Right lobe of liver (tissue), 6 donors: ENCODE results near the gene TJP1. TPM values are rescaled to one million over a fixed set of nuclear protein-coding genes. Genes with fewer than 3 reads are reported as not detected.
A peak's percentile ranks its signal among the peaks of the same experiment; 100 is the strongest.
"Not testable (repeated sequence)": the region's sequence is repeated elsewhere in the genome, so short reads cannot be mapped to it uniquely, and the experiment has no call there.

Source experiments
- ATAC-seq, 4 donors: fragments of 200-7000 bp; cut with Tn5 transposase; one replicate each; pipeline ENCODE4 v1.9.1; 2020; ENCODE audit warnings: mild to moderate bottlenecking in 4 of 4, moderate library complexity in 4 of 4
- DNase-seq, 3 donors: peaks; one replicate each; pipeline ENCODE4 v3.0.0-alpha.2; 2020
- H3K27ac ChIP-seq, 3 donors: fragments of 200-600 bp; one replicate each; pipeline ENCODE4 v1.8.0; 2022
- H3K27me3 ChIP-seq, 2 donors: fragments of 200-600 bp; one replicate each; pipeline ENCODE4 v1.8.0; 2022
- H3K36me3 ChIP-seq, 4 donors: fragments of 200-600 bp; sonication (generic) in 1 of 4; one replicate each; pipeline versions ENCODE4 v1.5.1 to v1.8.0; 2017 to 2022; ENCODE audit warnings: control low read depth in 1 of 4
- H3K4me1 ChIP-seq, 4 donors: fragments of 200-600 bp; sonication (generic) in 1 of 4; one replicate each; pipeline versions ENCODE4 v1.5.1 to v1.8.0; 2017 to 2022; ENCODE audit warnings: control low read depth in 1 of 4
- H3K4me3 ChIP-seq, 3 donors: fragments of 200-600 bp; one replicate each; pipeline ENCODE4 v1.8.0; 2022
- H3K9me3 ChIP-seq, 4 donors: fragments of 200-600 bp; sonication (generic) in 1 of 4; one replicate each; pipeline versions ENCODE4 v1.5.1 to v1.8.0; 2017 to 2022; ENCODE audit warnings: control low read depth in 1 of 4
- CTCF ChIP-seq, 4 donors: fragments of 200-600 bp in 3 of 4; fragments of 450-650 bp in 1 of 4; IDR thresholded peaks; one replicate each; pipeline versions ENCODE4 v1.5.1 to v1.8.0; 2016 to 2022; ENCODE audit warnings: antibody characterized with exemption in 4 of 4, mild to moderate bottlenecking in 2 of 4
- POLR2A ChIP-seq: fragments of 450-650 bp; IDR thresholded peaks from one replicate; pipeline ENCODE4 v1.6.1; 2017; ENCODE audit warnings: antibody characterized with exemption, mild to moderate bottlenecking
- WGBS: methylation state at CpG from one replicate; pipeline ENCODE4 v1.1.6; 2018; ENCODE audit warnings: low coverage, low lambda C conversion rate; ENCODE audit not compliant: insufficient coverage; ENCODE audit errors: missing lambda C conversion rate; 5-methylcytosine and 5-hydroxymethylcytosine counted together
- intact Hi-C, 2 donors: fragments of 100-400 bp; cut with DNase I; formaldehyde crosslinking; loops; one replicate each; pipeline versions ENCODE4 v1.11.2 to v1.14.1; 2022
- total RNA-seq, 6 experiments: library from RNA; depleted of rRNA in 2 of 6; stranded (reverse); fragments of >200 nt in 2 of 6; fragmentation: NEBNext Ultra II Directional in 3 of 6; extraction: Animal tissue kit (Norgen Biotek cat#: 25700) in 3 of 6; gene quantifications; one replicate each; pipeline versions ENCODE4 v1.1.0 to v1.2.4, GENCODE V29; 2016 to 2023
- donor health status: DM: no; HTN: yes; CAD: no.
- donor health status: DM: no; HTN: no; CAD: no.
- donor health status: DM: no; HTN: no; CAD: no.
- donor health status: DM: no; HTN: yes; CAD: no.
- donor health status: DM: no; HTN: yes; CAD: no.

Gene TJP1
- total RNA-seq, 6 experiments from 2014 or later = 22.5 to 57.3 (median 35.9) TPM

DNA sequence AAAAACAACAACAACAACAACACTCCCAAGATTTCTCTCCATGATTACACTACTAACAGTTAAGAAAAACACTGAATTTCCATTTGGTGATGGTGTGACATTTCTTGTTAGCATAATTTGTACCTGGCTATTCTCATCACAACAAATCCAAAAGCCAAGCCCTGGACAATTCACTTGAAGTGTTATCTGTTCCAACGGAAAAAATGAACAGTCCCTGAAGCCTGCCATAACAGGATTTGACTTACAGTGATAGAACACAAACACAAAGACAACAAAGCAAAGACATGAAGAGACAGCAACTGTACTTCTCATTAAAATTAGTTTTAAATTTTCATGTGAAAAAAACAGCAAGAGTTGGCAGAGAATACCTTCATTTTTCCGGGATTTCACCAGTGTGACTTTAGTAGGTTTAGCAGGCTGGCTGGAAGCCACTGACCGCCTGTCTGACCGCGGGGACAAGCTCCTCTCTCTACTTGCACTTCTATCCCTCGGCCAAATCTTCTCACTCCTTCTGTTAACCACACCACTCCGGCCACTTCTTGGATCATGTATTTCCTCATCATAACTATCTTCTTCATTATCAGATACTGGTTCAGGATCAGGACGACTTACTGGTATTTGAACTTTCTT lies 56.3 kb downstream of the TJP1 start:
- 17% methylated on average over 8 of the region's 8 CpGs for WGBS
- peaks cover 0 to 37% (median 8%) of the 10 kb centered on the region in 4 donors for H3K4me1 ChIP-seq
- H3K9me3 ChIP-seq = no peaks in the 10 kb centered on the region
- DNase-seq (peak; percentile 75 to 86 (median 77)), ATAC-seq (peak; percentile 88 to 93 (median 90))
- peaks cover 0 to 4% (median 3%) of the 10 kb centered on the region in 4 donors for H3K36me3 ChIP-seq
- H3K4me3 ChIP-seq = no peak overlapping the region
- no peaks in the 10 kb centered on the region for H3K27me3 ChIP-seq
- peak overlapping the region in 1 of 3 donors; percentile 45 for H3K27ac ChIP-seq
- TF ChIP-seq POLR2A = no peak
- TF ChIP-seq CTCF (IDR thresholded peaks at IDR 0.05) = no peak
- intact Hi-C loops = no loop called here

DNA sequence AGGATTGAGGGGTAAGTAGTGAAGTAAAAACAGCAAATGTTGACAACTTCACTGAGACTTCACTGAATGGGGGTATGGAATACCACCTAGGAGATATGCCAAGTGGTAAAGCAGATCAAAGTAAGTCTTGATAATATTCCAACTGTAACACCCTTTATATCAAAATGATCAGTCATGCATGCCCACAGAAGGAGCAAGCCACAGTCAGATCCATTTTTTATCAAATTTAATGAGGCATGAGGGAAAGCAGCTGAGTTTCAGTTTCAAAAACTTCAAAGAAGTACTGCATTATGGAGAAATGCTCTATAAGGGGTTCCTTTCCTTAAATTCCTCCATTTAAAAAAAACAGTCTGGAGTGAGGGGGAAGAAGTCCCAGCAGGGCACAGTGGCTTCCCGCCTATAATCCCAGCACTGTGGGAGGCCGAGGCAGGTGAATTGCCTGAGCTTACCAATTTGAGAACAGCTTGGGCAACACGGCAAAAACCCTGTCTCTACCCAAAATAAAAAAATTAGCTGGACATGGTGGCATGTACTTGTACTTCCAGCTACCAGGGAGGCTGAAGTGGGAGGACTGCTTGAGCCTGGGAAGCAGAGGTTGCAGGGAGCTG lies 56.9 kb downstream of the TJP1 start:
- no CpG with 5 or more reads among the region's 3 CpGs for WGBS
- ATAC-seq = no peak
- intact Hi-C loops = no loop called here

GRCh38 chr15:29759596-29759995 lies 62.7 kb downstream of the TJP1 start:
- Histone ChIP-seq H3K27me3 (no peaks in the 10 kb centered on the region), H3K4me1 (peaks cover 0 to 33% (median 8%) of the 10 kb centered on the region in 4 donors), H3K36me3 (peaks cover 0 to 11% (median 4%) of the 10 kb centered on the region in 4 donors), H3K9me3 (no peaks in the 10 kb centered on the region), H3K4me3 (no peak overlapping the region), H3K27ac (no peak overlapping the region)
- TF ChIP-seq POLR2A = no peak
- no peak for TF ChIP-seq CTCF (IDR thresholded peaks at IDR 0.05)
- intact Hi-C loops = no loop called here
- ATAC-seq = no peak
- WGBS = 87% methylated on average over 2 of the region's 2 CpGs
- DNase-seq = no peak

More for the DNA sequence above, 56.9 kb downstream of the TJP1 start:
- Histone ChIP-seq H3K4me3 (no peak overlapping the region), H3K27me3 (no peaks in the 10 kb centered on the region), H3K9me3 (no peaks in the 10 kb centered on the region), H3K36me3 (peaks cover 0 to 7% (median 4%) of the 10 kb centered on the region in 4 donors), H3K27ac (no peak overlapping the region), H3K4me1 (peaks cover 0 to 37% (median 8%) of the 10 kb centered on the region in 4 donors)
- DNase-seq = no peak
- TF ChIP-seq CTCF (IDR thresholded peaks at IDR 0.05) (no peak), POLR2A (no peak)

- TF ChIP-seq CTCF (IDR thresholded peaks at IDR 0.05) (no peak), POLR2A (no peak)
- Histone ChIP-seq H3K9me3 (no peaks in the 10 kb centered on the region), H3K4me3 (no peak overlapping the region), H3K27ac (peak overlapping the region; percentile 1 to 35 (median 4)), H3K27me3 (no peaks in the 10 kb centered on the region), H3K4me1 (peaks cover 0 to 24% (median 8%) of the 10 kb centered on the region in 4 donors), H3K36me3 (peaks cover 0 to 11% (median 2%) of the 10 kb centered on the region in 4 donors)
- WGBS = 20% methylated on average over 5 of the region's 5 CpGs
- DNase-seq = peak in 1 of 3 donors; percentile 60
- ATAC-seq = peak; percentile 74 to 93 (median 88)
- intact Hi-C loops = no loop called here
Measured at GRCh38 chr15:29756358-29757267, 65.7 kb downstream of the TJP1 start.

GRCh38 chr15:29754009-29754408 lies 68.3 kb downstream of the TJP1 start:
- ATAC-seq, H3K4me3 ChIP-seq, H3K27ac ChIP-seq, DNase-seq, intact Hi-C loops, H3K9me3 ChIP-seq, H3K36me3 ChIP-seq, H3K27me3 ChIP-seq: not testable (repeated sequence)
- 96% methylated on average over 2 of the region's 2 CpGs for WGBS
- peaks cover 0 to 24% (median 8%) of the 10 kb centered on the region in 4 donors for H3K4me1 ChIP-seq
